IMR-90 (cell line): ENCODE data around the gene TMPRSS3. TPM values are rescaled to one million over a fixed set of nuclear protein-coding genes. Genes with fewer than 3 reads are reported as not detected.

ENCODE experiments used
- ATAC-seq: fragments of 200-7000 bp; cut with Tn5 transposase; 2 replicates; pipeline ENCODE4 v1.9.1; 2020; ENCODE audit warnings: low read depth, mild to moderate bottlenecking, moderate library complexity
- BruUV-seq: library from RNA; stranded (reverse); fragments of 400-500 nt; replicated peaks from 2 replicates; lab custom pipeline; 2021; lab: Mats Ljungman, UMichigan
- CTCF ChIA-PET: fragments of 300-600 bp; formaldehyde crosslinking; extraction: SDS; loops from one replicate; lab custom pipeline; 2021; ENCODE audit warnings: antibody characterized with exemption; lab: Yijun Ruan, JAX
- POLR2A ChIA-PET: fragments of 300-600 bp; sonication (Branson Sonifier 250); formaldehyde crosslinking; loops from one replicate; lab custom pipeline; 2022; ENCODE audit warnings: antibody characterized with exemption; ENCODE audit not compliant: unreplicated experiment; lab: Charles Lee
- DNase-seq: peaks from one replicate; pipeline ENCODE4 v3.0.0; 2013
- H2AFZ ChIP-seq: replicated peaks from 2 replicates; pipeline ENCODE3; 2013; ENCODE audit warnings: low read length, mild to moderate bottlenecking; ENCODE audit not compliant: poor library complexity
- H2AK5ac ChIP-seq: 2 replicates; pipeline ENCODE4 v1.6.1; 2013; ENCODE audit warnings: low read depth, low read length, inconsistent platforms
- H2AK9ac ChIP-seq: replicated peaks from 2 replicates; pipeline ENCODE3; 2013; ENCODE audit warnings: mild to moderate bottlenecking, low read depth, low read length, moderate library complexity; ENCODE audit not compliant: poor library complexity
- H2BK120ac ChIP-seq: 2 replicates; pipeline ENCODE4 v1.6.1; 2013; ENCODE audit warnings: low read depth, low read length, inconsistent platforms
- H2BK15ac ChIP-seq: 3 replicates; pipeline ENCODE4 v1.6.1; 2013; ENCODE audit warnings: low read depth, low read length, inconsistent platforms
- H2BK20ac ChIP-seq: 2 replicates; pipeline ENCODE4 v1.6.1; 2013; ENCODE audit warnings: low read depth, mild to moderate bottlenecking, inconsistent platforms, low read length, moderate library complexity
- H2BK5ac ChIP-seq: 2 replicates; pipeline ENCODE4 v1.6.1; 2013; ENCODE audit warnings: mild to moderate bottlenecking, low read depth, low read length, inconsistent platforms; ENCODE audit not compliant: poor library complexity, severe bottlenecking
- H3K14ac ChIP-seq: replicated peaks from 2 replicates; pipeline ENCODE4 v1.6.1; 2013; ENCODE audit warnings: low read depth, low read length, inconsistent platforms
- H3K18ac ChIP-seq: 2 replicates; pipeline ENCODE4 v1.6.1; 2013; ENCODE audit warnings: low read depth, low read length, control low read depth
- H3K23ac ChIP-seq: 2 replicates; pipeline ENCODE4 v1.6.1; 2013; ENCODE audit warnings: low read depth, low read length, inconsistent platforms
- H3K27ac ChIP-seq: 2 replicates; pipeline ENCODE4 v1.5.1; 2013; ENCODE audit warnings: mild to moderate bottlenecking, control low read depth, low read length; ENCODE audit not compliant: insufficient read depth
- H3K27me3 ChIP-seq: 2 replicates; pipeline ENCODE4 v1.6.1; 2013; ENCODE audit warnings: low read length; ENCODE audit not compliant: control insufficient read depth, insufficient read depth
- H3K36me3 ChIP-seq: 2 replicates; pipeline ENCODE4 v1.6.1; 2013; ENCODE audit warnings: low read length, mixed read lengths; ENCODE audit not compliant: control insufficient read depth, insufficient read depth
- H3K4ac ChIP-seq: 2 replicates; pipeline ENCODE4 v1.6.1; 2013; ENCODE audit warnings: low read depth, low read length, inconsistent platforms
- H3K4me1 ChIP-seq: 2 replicates; pipeline ENCODE4 v1.6.1; 2013; ENCODE audit warnings: low read length, mixed read lengths; ENCODE audit not compliant: control insufficient read depth, insufficient read depth
- H3K4me2 ChIP-seq: 2 replicates; pipeline ENCODE4 v1.6.1; 2013; ENCODE audit warnings: low read depth, mild to moderate bottlenecking, control low read depth, low read length, moderate library complexity
- H3K4me3 ChIP-seq: 2 replicates; pipeline ENCODE4 v1.5.1; 2013; ENCODE audit warnings: low read depth, mild to moderate bottlenecking, control low read depth, low read length, moderate library complexity; ENCODE audit not compliant: insufficient read depth
- H3K56ac ChIP-seq: 2 replicates; pipeline ENCODE4 v1.6.1; 2013; ENCODE audit warnings: low read length, inconsistent platforms; ENCODE audit not compliant: insufficient read depth; ENCODE audit errors: extremely low read depth
- H3K79me1 ChIP-seq, 2 experiments: 2 replicates each; pipeline ENCODE4 v1.6.1; 2013; ENCODE audit warnings: low read length in 2 of 2, inconsistent platforms in 1 of 2, low read depth in 1 of 2
- H3K9ac ChIP-seq: 2 replicates; pipeline ENCODE4 v1.6.1; 2013; ENCODE audit warnings: low read depth, low read length, control low read depth
- H3K9me1 ChIP-seq: 2 replicates; pipeline ENCODE4 v1.6.1; 2013; ENCODE audit warnings: low read length, inconsistent platforms; ENCODE audit not compliant: insufficient read depth
- H3K9me3 ChIP-seq: 2 replicates; pipeline ENCODE4 v1.6.1; 2013; ENCODE audit warnings: low read length; ENCODE audit not compliant: control insufficient read depth, insufficient read depth
- H4K20me1 ChIP-seq: 2 replicates; pipeline ENCODE4 v1.6.1; 2013; ENCODE audit warnings: low read length, inconsistent platforms; ENCODE audit not compliant: insufficient read depth
- H4K5ac ChIP-seq: 2 replicates; pipeline ENCODE4 v1.6.1; 2013; ENCODE audit warnings: mild to moderate bottlenecking, low read depth, low read length, control low read depth
- H4K8ac ChIP-seq, 2 experiments: 2 replicates each; pipeline ENCODE4 v1.6.1; 2013; ENCODE audit warnings: low read depth in 2 of 2, low read length in 2 of 2, control low read depth in 1 of 2, inconsistent platforms in 1 of 2
- H4K91ac ChIP-seq: 2 replicates; pipeline ENCODE4 v1.6.1; 2013; ENCODE audit warnings: low read depth, low read length, inconsistent platforms; ENCODE audit not compliant: insufficient read depth
- CEBPB ChIP-seq: IDR thresholded peaks from 2 replicates; pipeline ENCODE4 v1.6.1; 2012; ENCODE audit warnings: low read depth, low read length, improper control_type of control experiment
- CHD1 ChIP-seq: IDR thresholded peaks from 2 replicates; pipeline ENCODE4 v1.6.1; 2012; ENCODE audit warnings: low read depth, low read length, improper control_type of control experiment
- FOS ChIP-seq: fragments of 150-350 bp; IDR thresholded peaks from 2 replicates; pipeline ENCODE4 v1.6.1; 2016; ENCODE audit warnings: low read depth, low read length
- MAZ ChIP-seq: IDR thresholded peaks from 2 replicates; pipeline ENCODE4 v1.6.1; 2012; ENCODE audit warnings: low read depth, mild to moderate bottlenecking, low read length, improper control_type of control experiment, moderate library complexity, borderline replicate concordance
- NFE2L2 ChIP-seq: fragments of 150-350 bp; IDR thresholded peaks from 2 replicates; pipeline ENCODE4 v1.6.1; 2016; ENCODE audit warnings: low read depth, mild to moderate bottlenecking, low read length
- POLR2A ChIP-seq: IDR thresholded peaks from 2 replicates; pipeline ENCODE4 v1.6.1; 2012; ENCODE audit warnings: mild to moderate bottlenecking, low read depth, low read length
- RCOR1 ChIP-seq: IDR thresholded peaks from 2 replicates; pipeline ENCODE4 v1.6.1; 2012; ENCODE audit warnings: mild to moderate bottlenecking, low read length, improper control_type of control experiment; ENCODE audit not compliant: insufficient replicate concordance
- WGBS, 2 experiments: methylation state at CpG; one replicate each; pipeline versions ENCODE4 v1.1.5 to v1.1.7; 2013; ENCODE audit warnings: missing lambda C conversion rate in 2 of 2; ENCODE audit not compliant: insufficient read length in 1 of 2; ENCODE audit errors: extremely low coverage in 2 of 2; 5-methylcytosine and 5-hydroxymethylcytosine counted together
- dilution Hi-C: fragments of 300-500 bp; cut with HindIII; formaldehyde crosslinking; loops from one replicate; pipeline ENCODE4 v1.14.3; 2018; ENCODE audit warnings: low sequenced_read_pairs; ENCODE audit not compliant: unreplicated experiment
- in situ Hi-C: fragments of 300-500 bp; cut with MboI; formaldehyde crosslinking; loops from 3 replicates; pipeline ENCODE4 v1.14.3; 2019; ENCODE audit warnings: low sequenced_read_pairs, inconsistent platforms, mixed read lengths
- intact Hi-C: fragments of 100-400 bp; cut with micrococcal nuclease; formaldehyde crosslinking; loops from 2 replicates; pipeline ENCODE4 v1.10.0; 2022
- polyA plus RNA-seq, 3 experiments: library from polyadenylated mRNA; depleted of rRNA; stranded (reverse); fragments of >200 nt; gene quantifications; 2 replicates each; pipeline ENCODE4 v1.2.3, GENCODE V29; 2012; ENCODE audit warnings: low replicate concordance in 1 of 3
- total RNA-seq: library from RNA; depleted of rRNA; stranded (reverse); fragments of >200 nt; gene quantifications from 2 replicates; pipeline ENCODE4 v1.2.3, GENCODE V29; 2012

The TMPRSS3 gene
- total and polyA plus RNA-seq, 2 of the 4 experiments (the other 2 are of a cell fraction), result not detected

DNA sequence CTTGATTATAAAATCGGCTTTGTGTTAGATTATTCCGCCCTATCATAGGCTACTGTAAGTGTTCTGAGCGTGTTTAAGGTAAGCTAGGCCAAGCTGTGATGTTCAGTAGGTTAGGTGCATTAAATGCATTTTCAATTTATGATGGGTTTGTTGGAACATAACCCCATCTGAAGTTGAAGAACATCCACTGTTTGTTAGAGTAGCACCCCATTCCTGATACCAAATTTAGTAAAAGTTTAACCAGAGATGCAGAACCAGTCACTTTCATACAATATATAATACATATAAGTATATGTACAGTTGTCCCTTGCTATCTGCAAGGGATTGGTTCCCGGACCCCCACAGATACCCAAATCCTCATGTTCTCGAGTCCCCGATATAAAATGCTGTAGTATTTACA lies 24.0 kb upstream of the TMPRSS3 start:
- no peaks in the 10 kb centered on the region for H3K79me1 ChIP-seq
- H3K4me3 ChIP-seq, result no peak overlapping the region
- no peak overlapping the region for H3K18ac ChIP-seq
- H3K9ac ChIP-seq, result no peak overlapping the region
- WGBS, 2 experiments, result no CpG with 5 or more reads among the region's 6 CpGs
- H3K14ac ChIP-seq, result no peak overlapping the region
- ChIA-PET CTCF (no interaction called here), POLR2A (no interaction called here)
- no peaks in the 10 kb centered on the region for H3K9me1 ChIP-seq
- no peak overlapping the region for H2BK15ac ChIP-seq
- peaks cover 5% of the 10 kb centered on the region; the same call in 1 of the 2 replicates for H3K4me1 ChIP-seq
- no peak overlapping the region for H4K8ac ChIP-seq
- DNase-seq (no peak), ATAC-seq (no peak)
- in situ Hi-C loops, result no loop called here
- no peak overlapping the region for H2AK9ac ChIP-seq
- intact Hi-C loops, result no loop called here
- no peaks in the 10 kb centered on the region for H4K20me1 ChIP-seq
- H3K36me3 ChIP-seq, result no peaks in the 10 kb centered on the region
- no peak overlapping the region for H2BK120ac ChIP-seq
- H4K91ac ChIP-seq, result no peak overlapping the region
- no peak overlapping the region for H3K56ac ChIP-seq
- H3K4me2 ChIP-seq, result no peak overlapping the region
- H3K23ac ChIP-seq, result no peak overlapping the region
- TF ChIP-seq MAZ (no peak), CHD1 (no peak), POLR2A (no peak), NFE2L2 (no peak), FOS (no peak), RCOR1 (no peak), CEBPB (no peak)
- BruUV-seq, result no TSS peak
- no peak overlapping the region for H2BK20ac ChIP-seq
- dilution Hi-C loops, result no loop called here
- H3K27me3 ChIP-seq, result peaks cover 17% of the 10 kb centered on the region; the same call in 1 of the 2 replicates
- no peak overlapping the region for H2AK5ac ChIP-seq
- no peaks in the 10 kb centered on the region for H3K9me3 ChIP-seq
- no peak overlapping the region for H3K4ac ChIP-seq
- no peak overlapping the region for H2BK5ac ChIP-seq
- H4K5ac ChIP-seq, result no peak overlapping the region
- no peak overlapping the region for H2AFZ ChIP-seq
- no peak overlapping the region for H3K27ac ChIP-seq
